GM21723 (cell line): Measurements from ENCODE around the gene PCTP.

Experiments
- ATAC-seq: cut with Tn5 transposase; IDR thresholded peaks from one replicate; pipeline ENCODE4 v1.9.1; 2021; ENCODE audit warnings: mild to moderate bottlenecking, moderate library complexity; ENCODE audit not compliant: unreplicated experiment

The PCTP gene

DNA sequence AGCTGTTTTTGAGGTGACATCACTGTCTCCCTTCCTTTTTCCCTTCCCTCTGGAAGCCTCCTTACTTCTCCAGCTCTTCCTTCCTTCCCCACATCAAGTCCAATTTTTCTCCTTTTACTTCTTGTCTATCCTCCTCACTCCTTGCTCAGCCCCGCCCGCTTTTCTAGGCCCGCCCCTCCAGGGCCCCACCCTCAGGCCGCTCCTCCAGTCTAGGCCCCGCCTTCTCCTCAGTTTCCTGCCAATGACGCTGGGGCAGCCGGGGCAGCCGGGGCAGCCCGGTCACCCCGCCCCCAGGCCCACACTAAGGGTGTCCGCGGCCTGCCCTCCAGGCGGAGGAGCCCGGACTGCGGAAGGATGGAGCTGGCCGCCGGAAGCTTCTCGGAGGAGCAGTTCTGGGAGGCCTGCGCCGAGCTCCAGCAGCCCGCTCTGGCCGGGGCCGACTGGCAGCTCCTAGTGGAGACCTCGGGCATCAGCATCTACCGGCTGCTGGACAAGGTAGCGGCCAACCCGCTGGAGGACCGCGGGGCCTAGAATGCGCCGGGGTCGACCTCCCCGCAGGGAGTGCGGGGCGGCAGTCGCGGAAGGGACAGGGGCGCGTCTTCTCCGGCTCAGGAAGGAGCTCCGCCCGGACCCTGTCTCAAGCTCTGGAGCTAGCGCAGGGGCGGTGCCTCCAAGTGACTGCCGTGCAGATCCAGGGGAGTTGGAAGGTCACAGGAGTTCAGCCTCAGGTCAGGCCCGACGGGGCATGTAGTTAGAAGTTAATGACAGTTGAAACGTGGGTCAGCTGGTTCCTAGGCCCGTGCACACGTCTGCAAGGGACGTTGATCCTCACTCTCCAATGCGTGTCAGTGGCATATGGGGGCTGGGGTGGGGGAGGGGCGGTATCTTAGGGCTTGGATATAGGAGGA lies at the start of gene PCTP:
Gene PCTP (plus strand): TSS at position 302 of the 908 bp plus-strand sequence. CDS start 53 bp downstream, at position 355.
- peak; percentile 99 for ATAC-seq

DNA sequence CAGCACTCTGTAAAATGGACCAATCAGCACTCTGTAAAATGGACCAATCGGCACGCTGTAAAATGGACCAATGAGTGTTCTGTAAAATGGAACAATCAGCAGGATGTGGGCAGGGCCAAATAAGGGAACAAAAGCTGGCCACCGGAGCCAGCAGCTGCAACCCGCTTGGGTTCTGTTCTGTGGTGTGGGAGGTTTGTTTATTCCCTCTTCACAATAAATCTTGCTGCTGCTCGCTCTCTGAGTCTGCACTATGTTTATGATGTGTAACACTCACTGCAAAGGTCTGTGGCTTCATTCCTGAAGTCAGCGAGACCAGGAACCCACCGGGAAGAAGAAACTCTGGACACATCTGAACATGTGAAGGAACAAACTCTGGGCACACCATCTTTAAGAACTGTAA lies 48.7 kb upstream of the PCTP start:
- no peak for ATAC-seq

DNA sequence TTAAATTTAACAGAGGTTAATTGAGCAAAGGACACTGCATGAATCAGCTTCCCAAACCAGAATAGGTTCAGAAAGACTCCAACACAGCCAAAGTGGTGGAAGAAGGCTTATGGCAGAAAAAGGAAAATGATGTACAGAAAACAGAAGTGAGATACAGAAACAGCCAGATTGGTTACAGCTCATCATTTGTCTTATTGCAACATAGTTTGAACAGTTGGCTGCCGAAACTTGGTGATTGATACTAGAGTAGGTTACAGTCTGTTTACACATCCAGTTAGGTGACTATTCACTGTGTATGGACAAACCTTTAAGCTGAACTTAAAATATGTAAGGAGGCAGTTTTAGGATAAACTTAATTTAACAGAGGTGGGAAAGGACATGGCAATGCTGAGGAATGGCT lies 46.5 kb upstream of the PCTP start:
- ATAC-seq, result no peak

DNA sequence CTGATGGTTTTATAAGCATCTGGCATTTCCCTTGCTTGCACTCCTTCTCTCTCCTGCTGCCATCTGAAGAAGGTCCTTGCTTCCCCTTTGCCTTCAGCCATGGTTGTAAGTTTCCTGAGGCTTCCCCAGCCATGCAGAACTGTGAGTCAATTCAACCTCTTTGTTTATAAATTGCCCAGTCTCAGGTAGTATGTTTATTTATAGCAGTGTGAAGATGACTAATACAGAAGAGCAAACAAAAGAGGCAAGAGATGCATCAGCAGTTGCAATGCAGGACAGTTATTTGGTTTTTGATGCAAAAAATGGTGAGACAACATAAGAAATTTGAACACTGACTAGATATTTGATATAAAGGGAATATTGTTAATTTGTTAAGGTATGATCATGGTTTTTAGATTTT lies 45.0 kb upstream of the PCTP start:
- ATAC-seq, result peak; percentile 77

DNA sequence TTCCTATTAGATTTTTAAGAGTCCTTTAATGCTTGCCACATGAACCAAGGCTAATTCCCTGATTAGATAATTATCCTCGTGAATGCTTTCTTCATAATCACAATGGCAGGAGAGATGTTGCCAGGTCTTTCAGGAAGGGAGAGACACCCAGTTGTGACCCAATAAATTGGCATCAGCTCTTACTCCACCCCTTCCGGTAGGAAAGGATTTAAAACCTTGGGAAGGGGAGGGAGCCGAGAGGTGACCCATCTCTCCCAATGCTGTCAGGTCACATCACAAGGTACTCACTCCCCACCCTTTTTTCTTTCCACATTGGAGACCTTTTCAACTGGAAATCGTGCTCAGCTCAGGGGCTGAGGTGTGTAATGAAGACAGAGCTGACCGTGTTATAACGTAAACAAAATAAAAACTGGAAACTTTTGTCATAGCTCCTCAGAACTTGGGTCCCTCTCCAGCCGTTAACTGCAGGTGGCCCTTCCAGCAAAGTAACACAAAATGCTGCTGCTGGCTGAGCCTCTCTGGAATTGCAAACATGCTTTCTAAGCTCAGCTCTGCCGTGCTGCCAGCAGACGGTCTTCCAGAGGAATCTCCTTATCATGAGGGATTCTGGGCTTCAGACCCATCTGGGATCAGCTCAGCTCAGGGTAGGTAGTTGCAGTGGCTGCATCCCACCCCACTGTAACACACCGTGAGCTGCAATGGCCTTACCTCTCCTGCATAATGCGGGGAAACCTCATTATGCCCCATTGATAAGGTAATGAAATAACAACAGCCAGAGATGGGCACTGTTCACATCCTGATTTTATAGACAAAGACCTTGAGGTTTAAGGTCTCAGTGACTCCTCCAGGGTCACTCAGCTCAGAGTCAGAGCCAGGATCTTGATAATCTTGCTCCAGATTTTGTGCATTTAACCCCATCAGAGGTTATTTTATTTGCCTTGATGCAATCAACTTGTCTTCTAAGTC lies 43.8 kb upstream of the PCTP start:
- no peak for ATAC-seq

DNA sequence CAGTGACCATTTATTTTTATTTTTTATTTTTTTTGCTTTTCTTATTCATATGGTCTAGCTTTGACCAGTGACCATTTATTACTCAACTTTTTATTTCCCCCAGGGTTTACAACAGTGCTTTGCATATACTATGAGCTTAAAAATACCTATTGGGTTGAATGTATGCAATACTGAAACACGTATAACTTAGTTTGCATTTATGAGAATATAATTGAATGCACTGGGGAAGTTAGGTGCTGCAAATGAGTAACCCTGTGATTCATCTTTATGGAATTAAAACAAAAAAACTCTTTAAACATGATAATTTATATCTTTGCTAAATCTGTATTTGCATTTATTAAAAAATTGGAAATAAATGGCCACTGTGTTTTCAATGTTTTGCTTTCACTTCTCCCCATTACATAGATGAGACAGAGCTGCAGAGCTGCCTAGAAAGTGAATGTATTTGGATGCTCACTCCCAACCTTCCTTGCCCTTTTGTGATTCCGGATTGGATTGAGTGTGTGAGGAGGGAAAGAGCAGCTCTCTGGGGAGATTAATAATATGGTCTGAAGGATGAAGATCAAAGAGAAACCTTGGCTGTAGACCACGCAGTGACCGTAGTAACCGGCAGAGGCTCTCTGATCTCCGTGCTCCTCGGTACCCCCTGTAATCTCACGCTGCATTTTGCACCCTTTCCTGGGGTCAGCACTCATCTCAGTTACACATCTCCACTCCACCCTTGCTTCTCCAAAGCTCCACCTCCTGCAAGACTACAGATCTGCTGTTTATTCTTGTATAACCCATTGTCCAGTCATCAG lies 42.5 kb upstream of the PCTP start:
- ATAC-seq, result no peak

DNA sequence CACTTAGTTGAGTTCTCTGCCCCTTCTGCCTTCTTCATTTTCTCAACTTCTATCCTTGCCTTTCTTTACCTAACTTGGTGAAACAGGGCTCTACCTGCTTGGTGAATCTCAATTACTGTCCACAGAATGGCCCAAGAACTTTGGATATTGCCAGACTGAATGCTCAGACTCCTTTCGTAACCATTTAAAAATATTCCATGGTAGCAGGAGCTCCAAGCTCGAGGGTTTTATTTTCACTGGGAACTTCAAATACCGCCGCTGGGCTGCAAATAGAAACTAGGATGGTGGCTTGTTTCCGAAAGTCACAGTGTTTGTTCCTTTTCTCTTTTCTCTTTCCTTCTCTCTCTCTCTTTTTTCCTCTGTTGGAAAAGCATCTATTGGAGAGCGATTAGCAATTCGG lies 41.4 kb upstream of the PCTP start:
- ATAC-seq, result no peak

DNA sequence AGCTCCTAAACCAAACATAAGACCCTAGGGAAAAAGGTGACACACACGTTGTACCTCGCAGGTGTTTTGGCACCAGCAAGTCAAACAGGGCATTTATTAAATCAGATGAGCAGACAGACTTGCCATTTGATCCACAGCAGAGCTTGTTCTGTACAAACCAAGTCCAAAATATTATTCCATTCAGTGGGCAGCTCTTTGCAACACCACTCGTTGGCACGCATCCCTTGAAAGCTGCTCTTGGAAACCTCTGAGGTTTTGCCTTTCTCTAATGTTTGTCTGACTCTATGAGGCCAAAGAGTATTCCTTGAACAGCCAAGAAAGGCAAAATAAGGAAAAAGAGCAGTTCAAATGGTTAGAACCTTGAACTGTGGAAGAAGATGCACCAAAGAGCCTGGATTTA lies 40.9 kb upstream of the PCTP start:
- ATAC-seq, result no peak

DNA sequence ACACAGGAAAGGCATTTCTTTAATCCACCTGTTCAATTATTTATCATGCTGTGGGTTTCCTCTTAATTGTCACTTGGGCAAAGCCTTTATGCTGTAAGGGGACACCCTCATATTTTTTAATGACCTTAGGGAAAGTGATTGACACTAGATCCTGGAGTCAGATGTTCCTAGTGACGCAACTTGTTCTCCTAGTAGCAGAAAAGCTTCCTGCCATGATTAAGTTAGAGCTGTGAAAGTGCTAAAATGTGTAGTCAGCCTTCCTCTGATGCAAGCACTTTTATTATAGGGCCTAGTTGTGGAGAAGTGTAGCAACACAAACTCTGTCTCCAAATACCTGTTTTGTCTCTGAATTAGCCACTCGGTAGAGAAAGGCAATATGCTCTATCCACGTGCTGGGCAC lies 40.4 kb upstream of the PCTP start:
- ATAC-seq, result no peak

DNA sequence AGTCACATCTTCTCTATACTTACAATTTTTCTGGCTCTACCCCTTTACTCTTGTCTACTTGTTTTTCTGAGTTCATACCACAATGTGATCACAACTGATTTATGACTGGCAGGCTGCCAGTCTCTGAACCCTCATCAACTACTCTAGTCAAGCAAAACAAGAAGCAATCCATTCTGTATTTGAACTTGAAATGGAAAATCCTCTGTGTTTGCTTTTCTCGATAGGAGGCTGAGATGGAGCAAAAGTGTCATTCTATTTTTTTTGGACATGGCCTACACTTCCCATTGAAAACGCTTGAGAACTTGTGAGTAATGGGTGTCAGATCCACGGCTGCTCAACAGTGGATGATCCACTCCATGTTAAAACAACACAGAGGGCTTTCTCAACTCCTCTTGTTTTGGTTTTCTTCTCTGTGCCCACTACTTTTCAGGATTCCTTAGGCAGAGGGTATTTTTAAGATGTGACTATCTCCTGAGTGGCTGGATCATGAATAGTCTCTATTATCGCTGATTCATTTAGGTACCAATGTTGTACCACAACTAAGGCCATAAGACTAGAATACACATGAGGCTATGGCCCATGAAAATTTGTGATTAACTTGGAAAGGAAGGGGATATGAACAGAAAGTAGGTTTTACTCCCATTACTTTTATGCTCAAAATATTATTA lies 39.9 kb upstream of the PCTP start:
- ATAC-seq, result no peak

DNA sequence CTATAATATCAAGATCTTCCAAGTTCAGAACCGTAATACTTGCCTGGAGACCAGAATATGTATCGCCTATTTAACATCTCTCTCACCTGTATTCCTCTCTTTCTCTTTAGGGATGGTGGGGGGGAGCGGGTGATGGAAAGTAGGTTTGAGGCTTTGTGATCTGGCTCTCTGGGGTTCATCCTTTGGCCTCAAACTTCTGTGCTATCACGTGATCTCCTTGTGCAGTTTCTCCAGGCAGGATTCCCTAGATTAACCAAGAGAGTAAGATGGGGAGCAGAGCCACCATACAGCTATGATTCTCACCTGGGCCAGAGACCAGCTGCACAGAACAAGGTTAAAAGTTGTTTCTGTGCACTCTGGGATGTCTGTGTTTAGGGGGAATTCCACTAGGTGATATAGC lies 33.4 kb upstream of the PCTP start:
- no peak for ATAC-seq

DNA sequence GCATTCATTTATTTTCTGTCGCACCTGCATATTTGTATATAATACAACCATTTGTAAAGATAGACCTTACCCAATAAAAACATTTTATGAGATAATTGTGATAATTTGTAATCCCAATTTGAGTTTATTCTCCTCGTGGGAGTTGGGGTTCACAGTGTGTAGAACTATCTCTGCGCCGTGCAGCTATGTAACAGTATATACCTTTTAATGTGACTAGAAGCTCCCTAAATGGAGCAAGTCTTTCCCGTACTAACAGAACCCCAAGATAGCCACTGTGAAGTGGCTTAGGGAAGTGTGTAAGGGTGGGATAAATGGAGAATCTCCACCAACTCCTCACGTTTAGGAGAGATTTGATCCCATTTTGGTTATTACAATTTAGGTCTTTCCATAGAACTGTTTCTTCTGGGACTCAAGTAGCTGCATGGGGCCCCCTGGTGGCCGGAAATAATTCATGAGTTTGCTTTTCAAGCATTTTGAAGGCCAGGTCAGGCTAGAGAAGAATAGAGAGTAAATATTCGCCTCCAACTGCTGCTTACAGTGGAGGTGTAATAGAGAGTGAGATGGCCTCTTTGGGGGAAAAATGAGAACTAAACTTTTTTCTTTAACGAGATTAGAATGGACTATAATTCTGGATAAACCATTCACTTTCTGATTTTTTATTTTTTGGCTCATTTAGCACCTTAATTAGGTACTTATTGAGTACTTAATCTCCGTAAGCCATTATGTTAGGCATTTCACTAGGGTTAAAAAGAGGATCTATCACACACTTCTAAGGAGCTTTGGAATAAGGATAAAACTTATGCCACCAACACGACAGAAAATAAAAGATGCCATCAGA lies 32.7 kb upstream of the PCTP start:
- ATAC-seq, result peak; percentile 56

DNA sequence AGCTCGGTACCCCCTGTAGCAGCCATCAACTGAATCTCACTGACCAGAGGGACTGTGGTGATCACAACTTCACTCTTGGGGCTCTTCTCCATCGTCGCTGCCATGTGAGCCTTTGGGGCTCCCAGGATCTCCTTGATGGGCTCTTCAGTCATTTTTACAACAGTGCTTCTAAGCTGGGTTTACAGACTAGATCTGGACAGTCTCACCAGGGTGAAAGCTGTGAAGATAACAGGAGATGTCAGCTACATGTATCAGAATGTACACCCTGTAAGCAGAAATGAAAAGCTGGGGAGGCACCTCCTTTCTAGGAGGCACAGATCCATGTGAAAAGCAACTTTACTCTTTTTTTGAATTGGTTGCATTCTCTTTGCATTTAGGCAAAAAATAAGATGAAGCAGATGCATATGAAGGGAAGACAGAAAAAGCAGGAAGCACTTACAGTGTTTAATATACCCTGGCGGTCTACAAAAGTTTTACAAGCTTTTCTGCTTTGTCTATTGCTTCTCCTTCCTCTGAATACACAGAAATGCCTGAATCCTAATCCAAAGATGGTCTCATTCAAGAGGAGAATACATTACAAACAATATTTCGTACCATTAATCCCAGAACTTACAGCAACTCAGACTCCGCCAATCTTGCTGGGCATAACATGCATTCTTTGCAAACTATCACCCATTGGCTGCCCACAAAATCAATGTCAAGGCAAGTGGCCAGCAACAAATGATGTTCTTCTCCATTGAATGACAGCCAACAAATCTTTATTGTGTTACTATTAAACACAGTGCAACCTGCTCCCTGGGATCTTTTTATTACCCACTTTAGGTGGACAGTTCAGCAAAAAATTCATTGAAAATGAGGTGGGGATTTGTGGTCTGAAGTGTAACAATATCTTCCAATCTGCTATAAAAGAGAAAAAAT lies 29.7 kb upstream of the PCTP start:
- no peak for ATAC-seq

DNA sequence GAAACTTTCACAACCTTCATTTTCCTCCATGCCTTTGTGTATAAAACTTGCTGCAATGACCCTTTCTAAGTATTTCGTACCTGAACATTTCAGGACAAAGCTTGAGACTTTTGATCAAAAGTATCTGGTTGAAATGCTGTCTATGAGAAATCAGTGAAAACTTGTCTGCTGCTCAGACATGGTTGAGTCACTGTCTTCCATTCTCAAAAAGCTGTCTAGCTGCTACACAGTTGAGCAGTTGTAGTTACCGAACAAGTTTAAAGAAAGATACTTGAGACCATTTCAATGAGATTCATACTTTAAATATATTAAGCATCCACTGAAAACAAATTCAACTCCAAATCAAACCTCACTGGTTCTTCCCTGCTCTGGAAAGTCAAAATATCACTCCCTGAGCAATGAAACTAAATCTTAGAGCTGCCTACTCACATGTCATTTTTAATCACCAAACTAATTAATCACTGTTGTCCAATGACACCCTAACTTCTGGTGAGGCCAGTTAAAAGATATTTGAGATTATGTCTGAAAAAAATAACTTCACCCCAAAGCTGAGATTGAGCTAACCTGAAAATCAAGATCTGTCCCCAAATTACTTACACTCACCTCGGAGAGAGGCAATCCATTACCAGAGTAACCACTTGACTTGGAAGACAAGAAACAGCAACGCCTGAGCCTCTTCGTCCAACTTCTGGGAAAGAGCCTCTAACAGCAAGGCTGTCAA lies 28.7 kb upstream of the PCTP start:
- ATAC-seq, result no peak

DNA sequence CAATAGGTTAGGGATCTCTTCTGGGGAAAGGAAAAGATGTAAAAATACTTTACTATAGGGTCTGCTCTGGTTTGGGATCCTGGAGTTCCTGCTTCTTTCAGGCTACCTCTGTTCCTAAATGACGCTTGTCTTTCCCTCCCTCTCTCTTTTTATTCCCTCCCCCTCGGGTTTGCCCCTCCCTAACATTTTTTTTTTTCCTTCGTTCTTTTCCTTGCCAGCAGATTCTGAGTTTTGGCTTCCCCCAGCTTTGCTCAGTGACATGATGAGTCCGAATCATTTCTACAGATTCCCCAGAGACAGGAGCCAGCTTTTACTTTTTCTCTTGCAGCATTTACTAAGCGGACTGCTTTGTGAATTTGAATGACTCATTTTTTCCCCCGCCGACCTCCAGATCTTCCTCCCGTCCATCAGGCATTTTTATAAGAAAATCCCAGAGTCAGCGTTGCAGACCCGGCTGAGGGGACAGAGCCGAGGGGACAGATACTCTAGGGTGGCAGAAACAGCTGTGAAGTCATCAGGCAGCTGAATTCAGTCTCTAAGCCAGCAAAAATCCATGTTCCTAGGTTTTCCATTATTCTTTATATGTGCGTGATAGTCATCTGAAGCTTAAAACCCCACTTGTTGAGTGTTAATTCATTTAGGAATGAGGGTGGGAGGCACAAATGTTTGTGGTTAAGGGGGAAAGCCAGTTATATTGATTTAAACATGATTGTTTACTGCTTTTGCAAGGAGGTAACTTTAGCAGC lies 27.9 kb upstream of the PCTP start, which contains the start of gene TMEM100:
Gene TMEM100 (minus strand): TSS at position 123 of the 746 bp plus-strand sequence. CDS start 1,794 bp downstream, outside the sequence.
- no peak for ATAC-seq

DNA sequence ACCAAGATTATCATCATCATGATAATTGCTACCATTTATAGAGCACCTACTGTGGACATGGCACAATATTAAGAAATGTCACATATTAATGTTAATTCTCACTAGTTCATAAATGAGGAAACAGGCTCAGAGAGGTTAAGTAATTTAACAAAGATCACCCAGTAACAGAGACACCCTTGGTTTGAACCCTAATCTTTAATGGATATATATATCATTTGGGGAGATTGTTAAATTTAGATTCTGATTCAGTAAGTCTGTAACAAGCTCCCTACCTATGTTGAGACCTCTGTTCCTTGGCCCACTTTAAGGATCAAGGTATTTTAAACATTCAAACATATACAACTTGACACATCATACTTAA lies 27.4 kb upstream of the PCTP start:
- no peak for ATAC-seq

DNA sequence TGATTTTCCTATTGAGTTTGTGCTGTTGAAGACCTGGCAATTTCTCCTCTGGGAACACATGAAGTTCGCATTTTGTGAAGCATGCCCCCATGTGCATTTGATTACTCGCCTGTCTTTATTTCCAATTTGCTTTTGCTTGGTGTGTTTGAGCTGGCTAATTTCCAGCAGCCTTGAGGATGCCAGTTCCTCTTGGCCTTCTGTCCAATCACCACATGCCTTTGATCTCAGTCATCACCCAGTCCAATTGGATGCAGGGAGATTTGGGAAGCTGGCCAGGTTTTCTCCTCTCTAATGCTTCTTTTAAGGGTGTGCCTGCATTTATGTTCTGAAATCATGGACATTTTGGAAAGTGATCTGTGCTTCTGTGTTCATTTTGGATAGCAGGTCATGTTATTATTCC lies 24.4 kb upstream of the PCTP start:
- no peak for ATAC-seq
